Fibroblast of skin of right biceps (primary cell): ENCODE data around the gene DNASE1L3.
"Not testable (repeated sequence)": the region's sequence is repeated elsewhere in the genome, so short reads cannot be mapped to it uniquely, and the experiment has no call there.

Source experiments
- DNase-seq: peaks from one replicate; pipeline ENCODE4 v3.0.0-alpha.2; 2013

DNASE1L3 gene

GRCh38 chr3:58235970-58236369, 25.2 kb upstream of the DNASE1L3 start:
- no peak for DNase-seq

- DNase-seq, result peak; percentile 41
Measured at GRCh38 chr3:58234516-58234931, 23.8 kb upstream of the DNASE1L3 start.

- DNase-seq, result peak; percentile 23
Measured at GRCh38 chr3:58231666-58232065, 20.9 kb upstream of the DNASE1L3 start.

- no peak for DNase-seq
Measured at GRCh38 chr3:58230876-58231552, 20.2 kb upstream of the DNASE1L3 start.

GRCh38 chr3:58227933-58228332, 17.2 kb upstream of the DNASE1L3 start:
- not testable (repeated sequence) for DNase-seq

GRCh38 chr3:58223855-58224254, 13.1 kb upstream of the DNASE1L3 start:
- DNase-seq, result no peak

- DNase-seq, result no peak
Measured at GRCh38 chr3:58222161-58222724, 11.5 kb upstream of the DNASE1L3 start.

- no peak for DNase-seq
Measured at GRCh38 chr3:58218904-58219303, 8.1 kb upstream of the DNASE1L3 start.

GRCh38 chr3:58217209-58217811, 6.5 kb upstream of the DNASE1L3 start:
- DNase-seq, result peak; percentile 46

GRCh38 chr3:58216496-58217195, 5.9 kb upstream of the DNASE1L3 start:
- no peak for DNase-seq

GRCh38 chr3:58215317-58216025, 4.7 kb upstream of the DNASE1L3 start:
- no peak for DNase-seq

GRCh38 chr3:58214484-58215316, 3.9 kb upstream of the DNASE1L3 start:
- peak; percentile 34 for DNase-seq

- no peak for DNase-seq
Measured at GRCh38 chr3:58209933-58210332, 839 bp downstream of the DNASE1L3 start.

- no peak for DNase-seq
Measured at GRCh38 chr3:58207954-58208353, 2.8 kb downstream of the DNASE1L3 start.

- peak; percentile 78 for DNase-seq
Measured at GRCh38 chr3:58206406-58207011, 4.3 kb downstream of the DNASE1L3 start.

GRCh38 chr3:58205981-58206380, 4.8 kb downstream of the DNASE1L3 start:
- DNase-seq, result no peak

- no peak for DNase-seq
Measured at GRCh38 chr3:58204720-58205119, 6.1 kb downstream of the DNASE1L3 start.

GRCh38 chr3:58203541-58203940, 7.2 kb downstream of the DNASE1L3 start:
- DNase-seq, result no peak

GRCh38 chr3:58202917-58203360, 7.8 kb downstream of the DNASE1L3 start:
- DNase-seq, result no peak

- not testable (repeated sequence) for DNase-seq
Measured at GRCh38 chr3:58201451-58201850, 9.3 kb downstream of the DNASE1L3 start.

GRCh38 chr3:58200846-58201355, 9.9 kb downstream of the DNASE1L3 start:
- DNase-seq, result no peak
